NCI-H128 (cell line): ENCODE results near the gene ETFA.
"Not testable (repeated sequence)": the region's sequence is repeated elsewhere in the genome, so short reads cannot be mapped to it uniquely, and the experiment has no call there.

ENCODE experiments used
- DNase-seq: peaks from one replicate; lab custom pipeline; 2025; ENCODE audit not compliant: unreplicated experiment; lab: John Stamatoyannopoulos, UW

Gene ETFA

DNA sequence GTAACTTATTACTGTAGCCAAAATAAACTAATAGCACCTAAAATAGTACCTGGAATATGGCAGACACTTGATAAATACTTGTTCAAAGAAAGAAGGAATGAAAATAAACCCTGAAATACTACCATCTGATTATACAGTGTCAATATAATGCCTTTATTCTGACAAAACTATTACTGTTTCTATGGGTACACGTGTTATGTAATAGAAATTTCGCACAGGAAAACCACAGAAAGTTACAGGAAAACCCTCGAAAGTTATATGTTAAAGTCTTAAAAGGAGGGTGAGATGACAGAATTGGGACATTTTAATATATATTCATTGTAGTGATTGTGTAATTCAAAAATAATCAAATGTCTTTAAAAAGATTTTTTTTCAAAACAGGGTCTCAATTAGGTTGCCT lies 28.8 kb downstream of the ETFA start:
- DNase-seq: no peak

DNA sequence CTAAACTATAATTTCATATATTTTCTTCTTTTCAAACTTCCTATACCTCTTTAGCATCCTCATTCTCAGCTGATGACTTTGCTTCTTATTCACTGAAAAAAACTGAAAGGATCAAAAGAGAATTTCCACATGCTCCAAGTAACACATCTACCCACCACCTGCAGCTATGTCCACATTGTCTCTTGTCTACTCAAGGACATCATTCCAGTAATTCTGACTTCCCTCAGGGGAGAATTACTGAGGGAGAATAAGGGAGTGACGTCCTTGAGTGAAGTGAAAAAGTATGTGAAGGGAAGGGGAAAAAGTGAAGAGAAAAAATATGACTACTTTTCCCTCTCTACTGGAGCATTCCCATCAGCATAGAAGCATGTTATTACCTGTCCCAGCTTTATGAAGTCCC lies 32.6 kb downstream of the ETFA start:
- DNase-seq: no peak

DNA sequence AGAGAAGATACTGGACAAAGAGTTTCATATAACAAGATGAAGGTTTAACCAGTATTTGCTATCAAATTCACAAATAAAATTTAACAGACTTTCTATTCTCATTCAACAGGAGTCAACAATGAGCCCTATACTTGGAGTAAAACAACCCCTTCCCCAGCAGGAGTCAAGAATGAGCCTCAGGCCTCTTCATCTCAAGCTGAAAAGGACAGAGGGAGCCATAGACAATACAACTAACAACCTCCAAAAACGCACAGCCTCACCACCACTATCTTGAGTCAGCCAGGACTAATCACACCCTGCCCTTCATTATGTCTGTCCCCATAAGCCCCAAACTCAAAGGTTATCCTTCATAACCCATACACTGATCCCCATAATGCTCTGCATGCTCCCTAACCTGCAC lies 36.4 kb downstream of the ETFA start:
- no peak for DNase-seq

GRCh38 chr15:76274226-76274625 lies 37.0 kb downstream of the ETFA start:
- DNase-seq: no peak

GRCh38 chr15:76270876-76271275 lies 40.4 kb downstream of the ETFA start:
- DNase-seq: no peak

DNA sequence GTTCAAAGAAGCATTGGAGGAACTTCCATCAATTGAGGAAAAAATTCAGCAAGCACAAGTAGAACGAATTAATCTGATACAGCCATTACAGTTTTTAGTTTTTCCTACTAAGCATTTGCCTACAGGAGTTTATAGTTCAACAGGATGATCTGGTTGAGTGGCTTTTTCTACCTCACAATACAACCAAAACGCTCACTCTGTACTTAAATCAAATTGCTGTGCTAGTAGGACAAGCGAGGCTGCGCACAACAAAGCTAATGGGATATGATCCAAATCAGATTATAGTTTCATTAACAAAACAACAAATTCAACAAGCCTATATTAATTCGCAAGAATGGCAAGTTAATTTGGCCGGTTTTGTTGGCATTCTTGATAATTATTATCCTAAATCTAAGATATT lies 44.2 kb downstream of the ETFA start:
- no peak for DNase-seq

DNA sequence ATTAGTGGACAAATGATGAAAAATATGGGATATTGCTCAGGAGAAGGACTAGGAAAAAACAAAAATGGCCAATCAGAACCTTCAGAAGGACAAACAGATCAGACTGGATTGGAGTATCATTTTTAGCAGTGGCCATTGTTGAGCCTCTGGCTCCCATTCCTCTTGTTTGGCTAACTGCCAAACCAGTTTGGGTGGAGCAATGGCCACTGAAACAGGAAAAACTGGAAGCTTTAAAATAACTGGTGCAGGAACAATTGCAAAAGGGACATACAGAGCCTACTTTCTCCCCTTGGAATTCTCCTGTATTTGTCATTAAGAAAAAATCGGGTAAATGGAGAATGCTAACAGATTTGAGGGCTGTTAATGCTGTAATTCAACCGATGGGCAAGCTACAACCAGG lies 45.5 kb downstream of the ETFA start:
- not testable (repeated sequence) for DNase-seq

- DNase-seq: no peak
Observed at GRCh38 chr15:76260246-76260938, 50.9 kb downstream of the ETFA start.

DNA sequence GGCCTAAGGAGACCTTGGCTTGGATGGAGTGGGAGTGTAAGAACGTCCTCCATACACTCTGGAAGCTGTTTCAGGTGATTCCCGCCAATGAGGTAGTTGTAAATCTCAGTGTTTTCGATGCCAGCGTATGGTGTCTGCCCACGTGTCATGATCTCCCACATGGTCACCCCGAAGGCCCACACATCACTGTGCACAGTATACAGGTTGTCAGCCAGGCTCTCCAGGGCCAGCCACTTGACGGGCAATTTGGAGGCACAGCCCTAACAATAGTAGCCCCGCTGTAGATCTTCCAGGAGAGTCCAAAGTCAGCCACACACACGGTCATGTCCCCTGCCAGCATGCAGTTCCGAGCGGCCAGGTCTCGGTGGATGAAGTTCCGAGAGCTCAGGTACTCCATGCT lies 51.9 kb downstream of the ETFA start:
- no peak for DNase-seq

DNA sequence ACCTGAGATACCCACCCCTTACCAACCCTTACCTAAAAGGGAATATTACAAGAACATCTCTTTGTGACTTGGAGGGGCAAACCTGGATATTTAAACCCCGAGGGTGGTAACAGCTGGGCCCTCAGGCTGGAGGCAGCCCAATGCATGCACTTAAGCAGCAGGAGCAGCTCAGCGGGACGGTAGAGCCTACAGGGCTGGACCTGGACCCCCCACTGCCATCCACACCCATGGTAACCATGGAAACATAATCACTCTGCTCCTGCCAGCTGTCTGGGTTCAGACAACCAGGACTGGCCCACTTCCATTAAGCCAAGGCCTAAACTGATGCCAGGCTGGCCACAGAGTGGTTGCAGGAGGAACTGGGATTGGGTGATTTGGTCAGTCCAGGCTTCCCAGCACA lies 52.8 kb downstream of the ETFA start:
- DNase-seq: no peak

GRCh38 chr15:76253691-76254473 lies 57.4 kb downstream of the ETFA start:
- no peak for DNase-seq

DNA sequence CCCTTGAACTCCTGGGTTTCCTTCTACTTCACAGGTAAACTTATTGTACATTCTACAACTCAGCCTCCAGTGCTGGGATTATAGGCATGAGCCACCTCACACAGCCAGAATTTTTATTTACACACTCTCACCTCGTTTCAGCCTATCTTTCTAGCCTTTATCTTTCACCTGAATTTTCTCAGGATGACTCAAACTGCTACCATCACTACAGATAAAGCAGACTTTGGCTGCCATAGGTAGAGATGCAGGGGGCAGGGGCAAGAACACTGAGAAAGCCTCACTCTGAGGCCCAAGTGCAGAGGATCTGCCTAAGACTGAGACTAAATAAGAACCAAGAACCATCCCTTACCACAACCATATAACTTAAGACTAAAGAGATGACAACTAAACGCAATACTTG lies 59.0 kb downstream of the ETFA start:
- no peak for DNase-seq

DNA sequence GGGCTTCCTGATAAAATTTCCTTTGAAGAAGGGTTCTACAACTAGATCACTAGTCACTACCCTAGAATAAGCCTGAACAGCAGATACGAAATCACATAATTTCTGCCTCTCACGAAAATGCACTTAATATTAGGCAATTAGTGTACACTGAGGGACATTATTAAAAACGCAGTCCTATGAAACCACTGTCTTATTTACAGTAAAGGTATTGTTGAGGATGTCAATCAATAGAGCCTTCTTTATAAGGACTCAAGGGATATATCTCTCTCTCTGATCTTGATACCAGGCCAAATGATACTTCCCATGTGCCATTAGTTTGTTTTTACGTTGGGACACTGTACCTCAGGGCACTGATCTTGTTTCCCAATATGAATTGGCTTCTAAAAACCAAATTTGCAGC lies 59.6 kb downstream of the ETFA start:
- no peak for DNase-seq

GRCh38 chr15:76245072-76245610 lies 66.1 kb downstream of the ETFA start:
- no peak for DNase-seq

DNA sequence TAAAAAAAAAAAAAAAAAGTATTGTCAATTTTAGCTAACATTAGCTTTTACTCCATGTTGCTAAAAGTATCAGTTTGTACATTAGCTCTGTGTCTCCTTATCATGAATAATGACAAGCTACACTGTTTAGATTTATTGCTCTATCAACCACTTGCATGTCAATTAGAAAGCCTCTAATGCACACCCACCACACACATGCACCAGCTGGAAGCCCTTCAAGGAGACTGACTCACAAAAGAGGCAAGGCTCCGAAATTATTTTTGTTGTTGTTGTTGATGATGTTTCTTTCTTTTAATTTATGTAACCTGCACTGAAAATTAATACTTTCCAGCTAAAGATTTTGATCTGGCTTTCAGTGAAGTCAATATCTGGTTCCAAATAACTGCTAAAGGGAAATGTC lies 71.5 kb downstream of the ETFA start:
- DNase-seq: no peak

DNA sequence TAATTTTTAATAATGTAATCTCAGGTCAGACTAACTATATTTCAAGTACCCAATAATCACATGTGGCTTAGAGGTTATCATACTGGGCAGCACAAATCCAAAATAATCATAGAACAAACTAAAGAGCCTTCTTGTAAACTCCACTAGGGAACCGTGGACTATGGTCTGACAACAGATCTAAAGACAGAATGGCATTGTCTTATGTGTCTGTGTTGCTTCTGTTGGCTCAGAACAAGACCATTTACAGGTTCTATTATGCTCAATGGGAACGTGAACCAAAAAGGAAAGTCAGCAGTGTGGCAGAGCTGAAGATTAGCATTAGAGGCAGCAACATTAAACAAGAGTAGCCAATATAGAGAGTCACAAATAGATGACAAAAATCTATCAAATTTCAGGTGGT lies 74.9 kb downstream of the ETFA start:
- no peak for DNase-seq

- DNase-seq: no peak
Observed at GRCh38 chr15:76235186-76235826, 76.0 kb downstream of the ETFA start.

GRCh38 chr15:76234337-76234889 lies 76.9 kb downstream of the ETFA start:
- DNase-seq: no peak

DNA sequence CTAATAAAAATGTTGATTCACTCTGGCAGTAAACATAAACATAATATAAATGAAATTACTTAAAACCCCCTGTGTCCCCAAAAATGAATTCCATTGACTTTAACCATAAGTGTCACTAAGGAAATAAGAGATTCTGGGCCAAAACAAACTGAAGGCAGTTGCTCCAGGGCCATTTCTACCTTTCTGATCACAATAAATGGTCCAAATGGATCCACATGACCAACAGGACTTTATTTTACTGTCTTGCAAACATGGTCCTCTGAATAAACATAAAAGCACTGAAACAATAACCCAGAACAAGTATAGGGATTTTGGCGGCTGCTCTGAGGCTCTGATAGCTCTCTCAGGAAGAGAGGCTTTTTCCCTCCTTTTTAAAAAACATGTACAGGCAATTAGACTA lies 77.3 kb downstream of the ETFA start:
- no peak for DNase-seq

GRCh38 chr15:76229266-76229665 lies 82.0 kb downstream of the ETFA start:
- DNase-seq: no peak

DNA sequence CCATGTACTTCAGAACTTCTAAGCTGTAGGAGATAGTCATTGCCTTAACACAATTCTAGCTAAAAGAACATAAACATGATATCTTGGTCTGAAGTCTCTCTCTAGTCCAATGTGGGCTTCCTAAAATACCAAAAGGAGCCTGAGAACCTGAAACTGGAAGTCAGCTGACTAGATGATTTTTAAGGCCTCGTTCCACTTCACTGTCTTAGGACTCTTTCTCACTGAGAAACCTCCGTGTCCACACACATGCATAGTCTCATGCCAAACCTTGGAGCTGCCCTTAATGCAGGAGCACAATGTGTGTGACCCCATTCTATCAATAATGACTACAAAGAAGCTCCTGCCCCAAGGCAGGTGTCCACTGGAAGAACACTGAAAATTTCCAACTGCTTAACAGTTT lies 87.7 kb downstream of the ETFA start:
- no peak for DNase-seq

GRCh38 chr15:76222159-76222558 lies 89.1 kb downstream of the ETFA start:
- no peak for DNase-seq
